Head of caudate nucleus (tissue), 42 donors: ENCODE measurements around the gene NDUFA11.
A peak's percentile ranks its signal among the peaks of the same experiment; 100 is the strongest.

Source experiments
- DNase-seq, 42 donors: peaks; one replicate each; pipeline versions ENCODE4 v3.0.0 to v3.0.0-alpha.2; 2020 to 2021; ENCODE audit warnings: mixed read lengths in 7 of 42
- intact Hi-C: fragments of 100-400 bp; cut with DNase I; formaldehyde crosslinking; loops from one replicate; pipeline ENCODE4 v1.15.0; 2022

Gene NDUFA11

DNA sequence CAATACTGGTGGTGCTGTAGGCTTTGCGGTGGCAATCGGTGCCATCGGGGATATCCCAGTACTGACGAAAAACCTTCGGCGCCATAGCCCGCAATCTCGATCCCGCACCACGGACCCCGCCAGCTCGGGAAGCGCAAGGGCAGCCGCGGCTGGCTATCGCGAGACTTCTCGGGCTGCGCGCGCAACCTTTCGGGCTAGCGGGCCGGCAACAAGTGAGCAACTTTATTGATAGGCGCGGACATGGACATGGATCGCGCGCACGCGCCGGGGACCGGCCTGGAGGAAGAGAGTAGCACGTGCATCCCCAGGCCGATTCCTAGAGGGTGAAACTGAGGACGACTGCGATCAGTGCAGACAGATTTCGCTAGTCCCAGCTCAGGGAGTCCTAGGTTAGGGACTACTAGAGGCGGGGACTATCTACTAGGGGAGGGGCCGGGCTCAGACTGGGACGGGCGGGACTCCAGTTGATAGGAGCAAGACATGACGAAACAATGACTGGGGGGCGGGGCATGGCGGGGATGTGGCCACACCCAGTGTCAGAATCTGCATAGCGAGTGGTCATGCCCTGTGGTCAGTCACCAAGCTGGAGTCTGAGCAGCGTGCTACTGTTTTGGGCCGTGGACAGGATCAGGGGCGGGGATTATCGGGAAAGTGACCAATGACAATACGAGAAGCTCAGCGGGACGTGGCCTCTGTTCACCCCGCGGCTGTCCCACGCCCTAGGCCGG is at the start of gene NDUFA11:
Gene NDUFA11 (minus strand): TSS at position 167 of the 728 bp plus-strand sequence. CDS start 82 bp downstream, at position 85.
- intact Hi-C loops = loop anchor here (2.0 to 5.0 kb wide), 2 partner anchors 74 to 113 kb away; partner anchors contain the start of genes DUS3L and RANBP3
- DNase-seq = peak; percentile 89 to 99 (median 95)

DNA sequence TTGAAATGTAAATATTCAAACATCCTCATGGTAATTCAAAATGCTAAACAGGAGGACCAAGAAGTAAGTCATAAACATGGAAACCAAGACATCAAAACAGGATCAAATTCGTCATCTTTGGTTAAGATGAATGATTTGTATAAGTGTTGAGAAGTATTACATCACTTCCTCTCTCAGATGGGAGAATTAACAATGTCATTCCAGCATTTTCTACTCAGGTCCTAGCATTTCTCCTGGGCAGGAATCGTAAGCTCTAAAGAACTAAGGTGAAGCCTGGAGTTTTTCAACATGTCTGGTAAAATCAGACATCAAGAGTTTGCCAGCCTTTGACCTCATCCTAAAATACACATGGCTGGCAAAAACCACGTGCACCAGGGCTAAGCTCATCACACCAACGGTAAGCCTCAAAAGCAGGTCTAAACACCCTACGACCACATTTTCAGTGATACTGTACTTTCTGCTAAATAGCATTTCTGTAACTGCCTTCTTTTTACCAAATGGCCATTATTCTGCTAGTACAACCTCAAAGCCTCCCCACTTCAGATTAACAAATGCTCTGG is 49.5 kb upstream of the NDUFA11 start:
- intact Hi-C loops = no loop called here
- DNase-seq = no peak

DNA sequence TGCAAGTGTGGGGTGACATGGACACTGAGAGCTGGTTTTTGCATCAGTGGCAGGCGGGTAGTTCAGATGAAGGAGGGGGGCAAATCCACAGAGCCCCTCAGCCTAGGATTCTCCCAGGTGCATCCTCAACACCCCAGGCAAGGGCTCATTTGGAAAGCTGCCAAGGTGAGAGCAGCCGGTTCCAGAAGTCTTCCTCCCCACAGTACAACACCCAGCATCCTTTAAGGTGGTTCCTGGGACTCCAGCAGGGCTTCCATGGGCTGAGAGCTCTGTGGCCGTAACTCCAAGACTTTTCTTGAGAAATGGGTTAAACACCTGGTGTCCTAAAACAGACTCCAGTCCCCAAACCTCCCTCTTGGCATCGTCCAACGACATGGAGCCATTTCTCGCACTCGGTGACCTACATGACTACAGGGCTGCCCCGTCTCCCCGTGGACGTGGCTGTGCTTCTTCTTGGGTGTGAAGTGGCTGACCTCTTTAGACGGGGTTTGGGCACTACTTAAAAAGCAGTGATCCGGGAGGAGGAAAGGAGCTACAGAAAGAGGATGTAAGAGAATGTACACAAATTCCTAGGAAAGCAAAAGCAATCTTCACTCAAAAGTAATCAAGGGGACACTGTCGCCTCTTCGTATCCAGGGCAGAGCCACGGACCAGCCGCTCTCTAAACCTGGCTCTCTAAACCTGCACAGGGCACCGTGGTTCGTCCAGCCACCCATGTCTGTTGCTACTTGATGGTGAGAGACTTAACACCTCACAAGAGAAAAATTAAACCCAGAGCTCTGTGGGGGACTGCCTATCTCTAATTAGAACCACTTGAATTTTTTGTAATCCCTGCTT is 48.8 kb upstream of the NDUFA11 start:
- intact Hi-C loops = no loop called here
- no peak for DNase-seq

DNA sequence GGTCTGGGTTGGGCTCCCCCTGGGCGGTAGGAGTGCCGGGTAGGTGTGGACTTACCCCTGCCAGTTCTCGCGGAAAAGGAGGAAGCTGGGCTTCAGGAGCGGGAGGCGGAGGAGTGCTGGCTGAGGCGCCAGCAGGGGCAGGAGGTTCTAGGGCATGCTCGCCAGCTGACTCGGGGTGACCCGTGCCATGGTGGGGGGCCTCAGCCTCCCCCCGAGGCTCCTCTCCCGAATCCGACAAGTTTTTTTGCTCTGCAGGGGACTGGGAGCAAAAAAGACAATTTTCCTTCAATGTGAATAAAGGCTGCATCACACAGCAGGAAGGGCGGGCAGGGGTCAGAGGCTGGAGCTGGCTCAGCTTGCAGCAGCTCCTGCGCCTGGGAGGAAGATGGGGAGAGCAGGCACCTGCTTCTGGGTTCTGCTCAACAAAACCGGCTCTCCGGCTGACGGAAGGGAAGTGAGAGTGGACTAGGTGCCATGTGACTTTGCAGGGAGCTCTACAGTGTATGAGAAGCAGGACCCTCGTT is 47.8 kb upstream of the NDUFA11 start:
- intact Hi-C loops = no loop called here
- peak in 22 of 42 donors; percentile 21 to 65 (median 44) for DNase-seq

DNA sequence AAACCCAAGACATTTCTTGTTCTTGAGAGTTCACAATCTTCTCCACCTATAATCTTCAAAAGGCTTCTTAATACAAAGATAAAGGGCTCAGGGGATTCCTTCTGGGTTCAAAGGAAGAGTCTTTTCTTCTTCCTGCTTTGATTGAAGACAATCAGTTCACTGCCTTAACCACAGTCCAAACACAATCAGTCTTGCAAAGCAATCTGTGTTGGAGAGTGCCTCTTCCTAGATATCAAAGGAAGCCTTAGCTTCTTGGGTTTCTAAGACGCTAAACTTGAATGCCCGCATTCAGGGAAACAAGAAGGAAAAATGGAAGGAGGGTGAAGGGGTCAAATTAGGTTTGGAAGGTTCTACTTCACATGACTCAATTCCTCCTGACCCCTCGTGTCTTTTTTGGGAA is 47.2 kb upstream of the NDUFA11 start:
- no peak for DNase-seq
- intact Hi-C loops = no loop called here

DNA sequence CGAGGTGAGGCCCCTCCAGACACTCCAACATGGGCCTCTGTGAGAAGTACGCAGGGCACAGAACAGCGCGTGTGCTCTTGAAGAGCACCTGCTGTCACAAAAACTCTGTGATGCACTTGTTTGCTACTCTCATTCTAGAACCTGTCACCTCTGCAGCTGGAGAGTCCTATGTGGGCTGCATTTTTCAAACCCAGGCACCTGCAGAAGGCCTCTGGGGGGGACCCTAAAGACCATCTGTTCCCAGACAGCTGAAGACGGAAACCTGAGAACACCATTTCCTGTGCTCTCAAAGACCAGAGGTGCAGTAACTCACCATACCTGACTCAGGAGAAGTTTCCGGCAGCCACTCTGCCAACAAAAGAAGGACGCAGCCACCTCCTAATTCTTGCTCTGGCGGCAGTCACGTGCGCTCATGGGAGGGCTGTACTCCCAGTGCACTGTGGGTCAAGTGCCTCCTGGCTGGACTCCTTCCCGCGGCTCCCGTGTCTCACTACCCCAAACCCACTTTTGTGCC is 46.3 kb upstream of the NDUFA11 start:
- peak in 2 of 42 donors; percentile 7 to 17 for DNase-seq
- intact Hi-C loops = no loop called here

DNA sequence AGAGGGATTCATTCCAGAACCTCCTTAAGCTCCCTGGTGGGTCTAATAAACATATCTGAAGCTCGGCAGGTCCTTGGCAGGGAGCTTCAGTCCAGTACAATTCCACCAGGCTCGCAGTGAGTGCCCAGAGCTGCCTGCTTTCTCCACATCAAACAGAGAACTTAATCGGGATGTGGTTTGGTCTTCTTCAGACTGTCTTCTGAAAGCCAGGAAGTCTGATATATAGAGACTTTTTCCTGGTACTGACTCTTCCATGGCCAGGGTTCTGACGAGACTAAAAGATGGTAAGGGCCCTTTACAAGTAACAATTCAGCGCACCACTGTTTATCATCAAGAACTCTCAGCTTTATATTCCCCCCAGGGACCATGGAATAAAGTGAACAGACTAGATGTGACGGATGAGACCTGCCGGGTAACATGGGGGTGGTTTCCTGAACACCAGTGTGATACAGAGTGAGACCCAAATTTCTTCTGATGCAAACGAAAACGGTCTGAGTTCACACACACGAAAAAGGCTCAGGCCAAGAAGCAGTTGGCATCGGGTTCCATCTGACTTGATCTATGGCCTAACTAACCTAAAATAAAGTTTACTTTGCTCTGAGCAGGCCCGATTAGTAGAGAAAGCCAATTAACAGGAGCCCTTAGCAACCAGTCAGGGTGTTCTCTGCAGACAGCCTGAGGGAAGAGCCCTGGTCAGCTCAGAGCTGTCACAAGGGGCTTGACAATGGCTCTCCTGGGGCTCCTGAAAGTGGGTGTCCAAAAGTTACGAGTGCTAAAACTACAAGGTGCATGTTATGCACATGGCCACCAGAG is 45.4 kb upstream of the NDUFA11 start:
- DNase-seq = peak in 3 of 42 donors; percentile 18 to 45 (median 23)
- intact Hi-C loops = no loop called here

DNA sequence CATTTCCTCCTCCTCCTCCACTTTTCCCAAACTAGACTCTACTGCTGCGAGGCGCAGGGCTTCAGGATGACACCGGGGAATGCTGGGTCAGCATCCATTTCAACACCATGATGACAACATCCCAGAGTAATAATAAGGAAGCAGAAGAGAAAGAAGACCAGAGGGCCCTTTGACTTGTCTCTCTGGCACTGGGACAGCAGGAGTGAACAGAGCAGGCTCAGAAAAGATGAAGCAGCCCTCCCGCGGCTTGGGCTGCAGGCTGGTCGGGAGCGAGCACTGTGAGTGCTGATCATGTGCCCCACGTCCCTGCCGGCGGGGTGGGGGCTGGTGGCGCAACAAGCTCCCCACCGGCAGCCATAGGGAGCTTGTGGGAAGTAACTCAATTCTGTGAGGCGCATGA is 43.8 kb upstream of the NDUFA11 start:
- intact Hi-C loops = no loop called here
- peak; percentile 58 to 90 (median 81) for DNase-seq

DNA sequence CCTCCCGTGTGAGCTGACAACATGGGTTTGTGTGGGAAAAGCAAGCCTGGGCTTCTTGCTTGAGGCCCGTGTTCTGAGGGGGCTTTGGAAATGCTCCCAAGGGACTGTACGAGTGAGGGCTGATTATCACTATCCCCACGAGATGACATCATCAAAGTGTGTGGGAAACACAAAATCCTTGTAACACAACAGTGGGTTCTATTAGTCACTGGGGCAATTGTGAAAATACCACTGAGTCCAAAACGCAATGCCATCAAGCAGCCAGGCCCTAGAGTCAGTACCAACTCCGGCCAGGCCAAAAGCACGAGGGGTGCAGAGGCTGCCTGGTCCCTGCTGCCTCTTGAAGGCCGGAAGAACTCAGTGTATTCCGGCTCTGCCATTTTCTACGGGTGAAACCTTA is 40.0 kb upstream of the NDUFA11 start:
- intact Hi-C loops = no loop called here
- no peak for DNase-seq

DNA sequence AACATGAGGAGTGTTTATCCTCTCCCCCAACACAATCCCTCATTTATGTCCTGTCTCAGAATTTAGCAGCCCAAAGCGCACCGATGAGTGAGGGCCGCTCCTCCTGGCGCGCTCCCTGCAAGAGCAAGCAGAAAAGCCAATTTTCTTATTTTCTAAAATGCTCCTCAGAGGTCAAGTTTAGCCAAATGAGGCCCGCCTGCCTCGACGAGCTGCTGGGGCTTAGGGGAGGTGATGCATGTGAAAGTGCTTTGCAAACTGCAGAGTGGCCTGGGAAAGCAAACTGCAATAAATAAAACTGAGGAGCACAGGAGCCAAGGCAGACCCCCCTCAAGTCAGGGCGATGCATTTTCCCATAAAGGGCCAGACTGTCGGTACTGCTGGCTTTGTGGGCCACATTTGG is 39.5 kb upstream of the NDUFA11 start:
- intact Hi-C loops = no loop called here

DNA sequence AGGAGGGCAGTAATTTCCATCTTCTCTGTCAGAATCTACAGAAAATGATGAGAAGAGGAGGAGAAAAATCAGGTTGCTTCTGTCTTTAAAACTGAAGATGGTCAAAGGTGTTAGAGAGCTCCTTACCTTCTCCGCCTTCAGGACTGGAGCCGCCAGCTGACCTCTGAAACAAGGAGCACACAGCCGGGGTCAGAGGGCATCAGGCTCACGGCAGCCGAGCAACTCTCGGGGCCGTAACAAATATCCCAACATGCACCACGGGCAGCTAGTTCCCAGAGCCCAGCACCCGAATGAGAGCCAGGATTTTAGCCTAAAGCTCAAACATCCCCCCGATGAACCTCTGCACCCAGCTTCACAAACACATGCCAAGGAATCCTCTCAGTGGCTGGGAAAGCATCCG is 38.1 kb upstream of the NDUFA11 start:
- no peak for DNase-seq
- intact Hi-C loops = no loop called here

More for the DNA sequence above, 39.5 kb upstream of the NDUFA11 start:
- no peak for DNase-seq

DNA sequence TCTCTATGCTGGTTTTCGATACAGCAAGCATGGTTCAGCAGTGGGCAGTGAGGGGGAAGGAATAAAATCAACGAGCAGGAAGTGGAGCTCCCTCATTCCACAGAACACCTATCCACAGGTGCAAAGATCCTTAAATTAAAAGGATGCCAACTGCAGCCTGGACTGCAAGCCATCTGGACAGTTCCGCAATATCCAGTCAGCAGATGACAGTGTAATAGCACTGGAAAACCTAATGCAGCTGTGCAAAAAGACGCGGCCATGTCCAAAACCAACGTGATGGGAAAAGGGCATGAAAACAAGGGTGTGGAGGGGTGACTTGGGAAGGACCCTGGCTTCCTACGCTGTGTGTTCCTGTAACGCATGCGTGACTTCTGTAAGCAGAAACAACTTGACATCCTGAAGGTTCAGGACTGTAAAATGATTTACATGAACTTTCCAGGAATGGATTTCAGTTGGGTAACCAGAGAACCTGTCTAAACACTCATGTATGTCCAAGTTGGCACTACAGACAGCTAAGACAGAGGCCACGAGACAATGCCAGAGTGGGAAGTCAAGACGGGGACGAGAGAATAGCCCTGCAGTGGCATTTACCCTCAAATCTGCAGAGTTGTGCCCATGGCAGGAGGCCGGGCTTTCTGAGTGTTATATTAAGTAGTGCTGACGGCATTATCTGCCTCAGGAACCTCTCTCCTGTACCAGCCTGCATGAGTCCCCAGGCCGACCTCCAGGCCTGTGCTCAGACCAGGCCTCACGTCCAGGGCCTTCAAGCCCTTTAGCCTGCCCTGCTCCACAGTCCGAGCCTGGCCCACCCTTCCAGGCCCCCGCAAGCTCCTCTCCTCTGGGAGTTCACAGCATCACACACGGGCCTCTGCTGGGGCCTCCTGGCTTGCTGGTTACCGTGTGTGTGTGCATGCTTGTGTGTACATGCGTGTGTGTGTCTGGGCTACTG is 36.9 kb upstream of the NDUFA11 start:
- DNase-seq = no peak
- intact Hi-C loops = no loop called here

DNA sequence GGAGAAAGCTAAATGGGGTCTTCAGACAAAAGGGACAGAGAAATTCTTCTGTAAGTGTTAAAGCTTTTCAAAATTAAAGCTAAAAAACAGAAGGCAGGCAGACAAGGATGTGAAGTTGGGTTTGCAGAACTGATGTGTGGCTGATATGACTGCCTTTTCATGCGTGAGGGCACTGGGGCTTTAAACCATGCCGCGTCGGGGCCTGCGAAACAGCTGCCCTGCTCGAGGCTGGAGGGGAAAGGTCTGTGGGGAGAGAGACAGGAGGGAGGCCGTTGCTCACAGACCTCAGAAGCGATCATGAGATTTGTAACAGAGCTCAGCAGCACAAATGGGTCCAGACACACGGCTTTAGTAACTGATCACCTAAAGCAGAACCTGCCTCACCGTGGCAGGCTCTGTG is 34.0 kb upstream of the NDUFA11 start:
- intact Hi-C loops = no loop called here
- DNase-seq = no peak

DNA sequence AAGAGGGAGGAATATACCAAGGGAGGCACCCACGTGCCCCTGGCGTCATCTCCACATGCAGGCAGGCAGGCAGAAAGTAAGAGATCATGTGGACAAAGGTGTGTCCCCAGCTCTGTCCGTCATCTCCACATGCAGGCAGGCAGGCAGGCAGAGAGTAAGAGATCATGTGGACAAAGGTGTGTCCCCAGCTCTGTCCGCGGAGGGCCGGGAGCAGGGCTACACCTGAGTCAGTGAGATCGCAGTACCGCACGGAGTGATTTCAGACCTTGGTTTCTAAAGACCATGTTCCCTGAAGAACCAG is 32.7 kb upstream of the NDUFA11 start:
- no peak for DNase-seq
- intact Hi-C loops = no loop called here

DNA sequence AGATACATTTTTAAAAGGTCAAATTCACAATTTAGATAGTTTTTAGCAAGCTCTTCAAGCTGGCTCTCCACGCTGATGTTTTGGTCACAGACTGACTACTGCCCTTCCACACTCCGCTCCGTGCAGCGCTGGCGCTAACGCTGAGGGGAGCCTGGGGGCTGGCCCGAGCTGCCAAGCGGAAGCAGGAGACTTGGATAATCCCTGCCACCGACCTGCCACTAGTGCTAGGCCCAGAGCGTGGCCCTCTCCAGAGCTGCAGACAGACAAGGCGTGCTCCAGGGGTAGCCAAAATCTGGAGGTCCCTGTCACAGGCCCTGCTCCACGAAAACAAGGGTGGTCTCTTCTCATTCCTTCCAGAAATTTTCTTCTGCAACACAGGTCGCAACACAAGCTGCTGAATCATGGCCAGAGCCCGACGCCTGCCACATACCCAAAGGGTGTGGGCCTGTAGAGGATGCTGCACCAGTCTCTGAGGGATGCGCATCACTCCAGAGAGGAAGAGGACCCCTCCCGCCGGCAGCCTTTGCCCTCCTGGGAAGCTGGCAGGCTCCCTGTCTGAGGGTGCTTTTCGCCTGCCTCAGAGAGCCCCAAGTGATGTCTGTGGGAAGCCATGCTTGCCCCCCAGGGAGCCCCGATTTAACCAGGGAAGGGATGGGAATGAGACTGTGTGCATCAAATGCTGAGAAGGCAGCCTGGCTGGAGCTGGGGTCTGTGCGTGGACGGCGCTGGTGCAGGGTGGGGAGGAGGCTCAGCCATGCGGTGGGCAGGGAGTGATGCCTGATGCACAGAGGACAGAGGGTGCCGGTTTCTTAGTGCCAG is 32.1 kb upstream of the NDUFA11 start:
- intact Hi-C loops = no loop called here
- DNase-seq = no peak

DNA sequence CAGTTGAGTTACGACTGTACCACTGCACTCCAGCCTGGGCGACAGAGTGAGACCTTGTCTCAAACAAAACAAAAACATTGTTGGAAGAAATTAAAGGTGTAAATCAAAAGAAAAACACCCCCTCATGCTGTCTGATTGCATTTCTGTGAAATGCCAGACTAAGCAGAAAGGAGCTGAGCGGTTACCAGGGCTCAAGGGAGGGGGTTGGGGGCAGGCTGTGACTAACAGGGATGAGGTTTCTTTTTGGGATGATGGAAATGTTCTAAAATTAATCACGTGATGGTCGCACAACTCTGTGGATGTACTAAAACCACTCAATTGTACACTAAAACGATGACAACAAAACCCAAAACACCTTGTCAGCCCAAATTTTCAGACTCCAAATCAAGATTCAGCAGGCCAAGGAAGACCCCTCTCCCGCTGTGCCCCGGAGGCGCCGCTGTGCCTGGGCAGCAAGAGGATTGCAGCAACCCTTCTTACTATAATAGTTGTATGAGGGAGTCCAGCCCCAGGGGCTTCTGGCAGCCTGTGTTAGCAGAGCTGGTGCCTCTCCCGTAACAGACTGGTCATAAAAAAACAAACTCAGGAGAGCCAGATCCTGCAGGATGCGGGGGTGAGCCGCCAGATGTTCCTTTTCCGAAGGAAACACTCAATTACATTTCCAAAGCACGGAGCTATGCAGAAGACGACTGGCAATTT is 31.3 kb upstream of the NDUFA11 start:
- intact Hi-C loops = no loop called here
- DNase-seq = no peak

DNA sequence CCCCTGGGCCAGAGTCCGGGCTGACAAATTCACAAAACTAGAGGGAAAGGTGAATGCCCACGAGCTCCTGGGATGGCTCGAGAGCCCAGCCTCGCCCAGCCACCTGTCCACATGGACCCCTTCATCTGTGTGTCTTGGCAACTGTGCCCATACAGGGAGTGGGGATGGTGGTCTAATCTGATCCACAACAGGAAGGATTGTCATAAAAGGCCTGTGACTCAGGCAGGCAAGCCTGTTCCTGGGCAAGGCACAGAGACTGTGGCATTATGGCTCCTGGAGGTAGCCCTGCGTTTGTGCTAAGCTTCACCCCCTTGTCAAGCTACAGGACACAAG is 30.4 kb upstream of the NDUFA11 start:
- intact Hi-C loops = no loop called here
- no peak for DNase-seq
